OCI-LY1 (cell line): ENCODE measurements around the gene ETF1.
"Not testable (repeated sequence)": the region's sequence is repeated elsewhere in the genome, so short reads cannot be mapped to it uniquely, and the experiment has no call there.

Source experiments
- H2AFZ ChIP-seq: fragments of 200-600 bp; sonication (generic), shearing (Covaris generic); 2 replicates; pipeline ENCODE4 v1.6.0; 2014; ENCODE audit warnings: antibody characterized with exemption, mild to moderate bottlenecking, low read length
- H3F3A ChIP-seq: fragments of 200-600 bp; sonication (generic), shearing (Covaris generic); 2 replicates; pipeline ENCODE4 v1.6.0; 2014; ENCODE audit warnings: mild to moderate bottlenecking, antibody characterized with exemption, low read length, moderate library complexity; ENCODE audit not compliant: insufficient read depth
- H3K27ac ChIP-seq: fragments of 200-600 bp; sonication (generic); 2 replicates; pipeline ENCODE4 v1.5.1; 2014; ENCODE audit warnings: low read length, mixed run types, mild to moderate bottlenecking, low read depth; ENCODE audit not compliant: poor library complexity, severe bottlenecking
- H3K27me3 ChIP-seq: fragments of 200-600 bp; sonication (generic); 2 replicates; pipeline ENCODE4 v1.6.0; 2014; ENCODE audit warnings: antibody characterized with exemption, mild to moderate bottlenecking, low read length, moderate library complexity; ENCODE audit not compliant: insufficient read depth
- H3K36me3 ChIP-seq: fragments of 200-600 bp; sonication (generic); 2 replicates; pipeline ENCODE4 v1.6.1; 2014; ENCODE audit warnings: mild to moderate bottlenecking, antibody characterized with exemption, low read length, moderate library complexity, mixed read lengths; ENCODE audit not compliant: insufficient read depth
- H3K4me1 ChIP-seq: fragments of 200-600 bp; sonication (generic); 2 replicates; pipeline ENCODE4 v1.5.1; 2014; ENCODE audit warnings: mild to moderate bottlenecking, low read length, moderate library complexity; ENCODE audit not compliant: insufficient read depth, severe bottlenecking
- H3K4me2 ChIP-seq: fragments of 200-600 bp; sonication (generic), shearing (Covaris generic); 2 replicates; pipeline ENCODE4 v1.6.1; 2014; ENCODE audit warnings: low read length
- H3K4me3 ChIP-seq: fragments of 200-600 bp; sonication (generic); 2 replicates; pipeline ENCODE4 v1.5.1; 2014; ENCODE audit warnings: low read length, low read depth, mild to moderate bottlenecking, mixed read lengths; ENCODE audit not compliant: poor library complexity, severe bottlenecking
- H3K79me2 ChIP-seq: fragments of 200-600 bp; shearing (Covaris generic); 2 replicates; pipeline ENCODE4 v1.6.1; 2016; ENCODE audit warnings: mixed run types, low read length, mixed read lengths; ENCODE audit not compliant: insufficient read depth
- H3K9ac ChIP-seq: fragments of 200-600 bp; sonication (generic), shearing (Covaris generic); 2 replicates; pipeline ENCODE4 v1.6.1; 2014; ENCODE audit warnings: mild to moderate bottlenecking, low read length, mixed read lengths
- H3K9me2 ChIP-seq: fragments of 200-600 bp; sonication (generic), shearing (Covaris generic); 2 replicates; pipeline ENCODE4 v1.6.1; 2014; ENCODE audit warnings: low read depth, mild to moderate bottlenecking, low read length, mixed read lengths
- H3K9me3 ChIP-seq: fragments of 200-600 bp; shearing (Covaris generic); 2 replicates; pipeline ENCODE4 v1.6.1; 2014; ENCODE audit warnings: low read length, mixed read lengths
- H4K20me1 ChIP-seq: fragments of 200-600 bp; sonication (generic), shearing (Covaris generic); 2 replicates; pipeline ENCODE4 v1.6.0; 2016; ENCODE audit warnings: mild to moderate bottlenecking, low read length; ENCODE audit not compliant: insufficient read depth
- EZH2 ChIP-seq: fragments of 200-600 bp; sonication (generic), shearing (Covaris generic); IDR thresholded peaks from 2 replicates; pipeline ENCODE4 v1.8.0; 2017; ENCODE audit warnings: borderline replicate concordance, mixed run types, mild to moderate bottlenecking, antibody characterized with exemption, low read length, moderate library complexity, mixed read lengths
- TF ChIP-seq, protein P1 (sequence below): fragments of 200-600 bp; sonication (generic), shearing (Covaris generic); IDR thresholded peaks from 2 replicates; pipeline ENCODE4 v1.5.1; 2017; ENCODE audit warnings: mild to moderate bottlenecking, antibody characterized with exemption, low read length, moderate library complexity, mixed read lengths

The ETF1 gene

DNA sequence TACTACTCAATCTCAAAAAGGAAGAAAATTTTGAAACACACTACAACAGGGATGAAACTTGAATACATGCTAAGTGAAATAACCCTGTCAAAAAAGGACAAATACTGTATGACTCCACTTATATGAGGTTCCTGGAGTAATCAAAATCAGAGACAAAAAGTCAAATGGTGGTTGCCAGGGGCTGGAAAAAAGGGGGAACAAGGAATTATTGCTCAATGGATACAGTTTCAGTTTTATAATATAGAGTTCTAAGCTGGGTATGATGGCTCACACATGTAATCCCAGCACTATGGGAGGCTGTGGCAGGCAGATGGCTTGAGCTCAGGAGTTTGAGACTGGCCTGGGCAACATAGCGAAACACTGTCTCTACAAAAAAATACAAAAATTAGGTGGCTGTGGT, 29.0 kb downstream of the ETF1 start:
- Histone ChIP-seq H3K9me3 (no peaks in the 10 kb centered on the region), H3F3A (no peaks in the 10 kb centered on the region), H3K9ac (no peak overlapping the region), H3K9me2 (no peaks in the 10 kb centered on the region), H3K79me2 (no peaks in the 10 kb centered on the region), H2AFZ (no peak overlapping the region), H3K27me3 (no peaks in the 10 kb centered on the region), H3K4me3 (no peak overlapping the region), H3K4me1 (no peaks in the 10 kb centered on the region), H4K20me1 (no peaks in the 10 kb centered on the region), H3K27ac (no peak overlapping the region), H3K4me2 (no peak overlapping the region), H3K36me3 (peaks cover 95% of the 10 kb centered on the region)
- TF ChIP-seq, protein P1, sequence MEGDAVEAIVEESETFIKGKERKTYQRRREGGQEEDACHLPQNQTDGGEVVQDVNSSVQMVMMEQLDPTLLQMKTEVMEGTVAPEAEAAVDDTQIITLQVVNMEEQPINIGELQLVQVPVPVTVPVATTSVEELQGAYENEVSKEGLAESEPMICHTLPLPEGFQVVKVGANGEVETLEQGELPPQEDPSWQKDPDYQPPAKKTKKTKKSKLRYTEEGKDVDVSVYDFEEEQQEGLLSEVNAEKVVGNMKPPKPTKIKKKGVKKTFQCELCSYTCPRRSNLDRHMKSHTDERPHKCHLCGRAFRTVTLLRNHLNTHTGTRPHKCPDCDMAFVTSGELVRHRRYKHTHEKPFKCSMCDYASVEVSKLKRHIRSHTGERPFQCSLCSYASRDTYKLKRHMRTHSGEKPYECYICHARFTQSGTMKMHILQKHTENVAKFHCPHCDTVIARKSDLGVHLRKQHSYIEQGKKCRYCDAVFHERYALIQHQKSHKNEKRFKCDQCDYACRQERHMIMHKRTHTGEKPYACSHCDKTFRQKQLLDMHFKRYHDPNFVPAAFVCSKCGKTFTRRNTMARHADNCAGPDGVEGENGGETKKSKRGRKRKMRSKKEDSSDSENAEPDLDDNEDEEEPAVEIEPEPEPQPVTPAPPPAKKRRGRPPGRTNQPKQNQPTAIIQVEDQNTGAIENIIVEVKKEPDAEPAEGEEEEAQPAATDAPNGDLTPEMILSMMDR = no peak
- TF ChIP-seq EZH2 = no peak

DNA sequence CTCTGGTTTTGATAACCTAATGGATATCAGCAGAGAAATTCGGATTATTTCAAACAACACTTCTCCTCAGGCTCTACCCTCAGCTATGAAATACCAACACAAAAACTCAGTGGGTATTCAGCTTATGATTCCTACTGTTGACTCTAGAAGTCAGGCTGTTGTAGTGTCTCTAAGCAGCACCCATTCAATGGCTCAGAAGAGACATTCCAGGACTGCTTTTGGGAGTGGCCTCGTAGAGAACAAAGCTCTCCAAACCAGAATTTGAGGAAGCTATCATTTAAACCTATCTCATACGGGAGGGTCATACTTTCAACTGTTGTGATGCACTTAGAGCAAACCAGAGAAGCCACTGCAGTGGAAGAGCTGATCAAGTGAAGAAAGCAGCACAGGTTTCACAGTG, 34.1 kb downstream of the ETF1 start:
- H3K4me3 ChIP-seq = no peak overlapping the region
- H3K9me3 ChIP-seq = no peaks in the 10 kb centered on the region
- no peaks in the 10 kb centered on the region for H3K4me1 ChIP-seq
- H3K27me3 ChIP-seq = no peaks in the 10 kb centered on the region
- H3F3A ChIP-seq = no peaks in the 10 kb centered on the region
- H3K9ac ChIP-seq = no peak overlapping the region
- H3K79me2 ChIP-seq = no peaks in the 10 kb centered on the region
- no peaks in the 10 kb centered on the region for H4K20me1 ChIP-seq
- H3K9me2 ChIP-seq = no peaks in the 10 kb centered on the region
- no peak overlapping the region for H3K27ac ChIP-seq
- H2AFZ ChIP-seq = no peak overlapping the region
- no peak for TF ChIP-seq EZH2
- TF ChIP-seq, protein P1 = no peak
- H3K4me2 ChIP-seq = no peak overlapping the region
- H3K36me3 ChIP-seq = peaks cover 65% of the 10 kb centered on the region

DNA sequence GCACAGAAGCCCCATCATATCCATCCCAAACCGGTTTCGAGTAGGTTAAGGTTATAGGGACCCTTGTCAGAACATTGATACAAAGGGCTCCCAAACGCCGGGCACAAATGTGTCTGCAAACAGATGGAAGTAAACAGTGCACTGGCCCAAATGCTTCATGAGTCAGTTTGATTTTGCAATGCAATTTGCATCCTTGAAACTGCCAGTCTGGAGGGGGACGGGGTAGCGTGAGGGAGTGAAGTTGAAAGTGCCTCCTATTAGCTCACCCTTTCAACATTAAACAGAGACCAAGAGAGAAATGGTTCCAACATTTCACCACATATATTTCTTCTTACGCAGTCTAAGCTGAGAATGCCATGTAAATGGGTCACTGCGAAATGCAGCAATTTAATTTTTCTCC, 35.6 kb downstream of the ETF1 start:
- peaks cover 51% of the 10 kb centered on the region for H3K36me3 ChIP-seq
- not testable (repeated sequence) for H3K27me3 ChIP-seq, H3K9me2 ChIP-seq, H3K79me2 ChIP-seq, H4K20me1 ChIP-seq, H3K9ac ChIP-seq, H3K27ac ChIP-seq, H3K4me3 ChIP-seq, H3F3A ChIP-seq, H3K4me2 ChIP-seq, H3K9me3 ChIP-seq, H2AFZ ChIP-seq, H3K4me1 ChIP-seq

DNA sequence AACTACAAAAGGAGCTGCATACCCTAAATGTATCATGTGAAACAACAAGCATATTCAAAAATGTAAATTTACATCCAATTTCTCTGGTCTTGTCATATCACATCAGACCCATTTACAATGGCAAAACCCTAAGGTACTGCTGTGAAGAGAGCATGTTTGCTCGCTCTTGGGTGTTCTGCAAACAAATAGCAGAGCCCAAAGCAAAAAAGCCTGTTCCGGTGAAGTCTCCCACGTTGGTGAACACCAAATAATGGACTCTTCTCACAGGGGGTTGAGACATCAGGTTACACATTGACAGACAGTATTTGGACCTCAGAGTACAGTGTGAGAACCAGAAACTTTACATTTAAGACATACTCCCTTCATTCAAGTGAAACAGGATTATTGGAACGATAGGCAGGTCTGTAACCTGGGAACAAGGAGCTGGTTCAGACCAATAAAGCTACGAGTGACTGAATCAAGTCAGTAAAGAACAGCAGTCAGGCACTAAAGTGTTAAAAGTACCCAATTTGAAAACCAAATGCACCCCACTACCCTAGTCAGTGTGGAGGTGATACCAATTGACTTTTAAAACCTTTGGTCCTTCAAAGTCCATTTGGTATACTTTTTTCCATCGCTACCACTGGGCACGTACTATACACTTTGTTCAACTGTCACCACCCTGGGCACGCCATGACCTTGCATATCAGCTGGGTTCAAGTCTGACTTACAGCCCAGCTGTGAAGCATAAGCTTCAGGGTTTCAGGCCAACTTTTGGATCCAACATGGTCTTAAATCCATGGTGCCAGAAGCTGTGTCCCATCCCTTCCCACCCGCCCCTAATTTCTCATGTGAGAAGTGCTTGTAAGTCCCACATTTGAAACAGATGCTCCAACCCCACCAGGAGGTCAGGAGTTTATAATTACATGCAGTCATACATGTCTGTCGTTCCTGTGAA, 36.4 kb downstream of the ETF1 start:
- H3K27ac ChIP-seq = no peak overlapping the region
- H3K79me2 ChIP-seq = no peaks in the 10 kb centered on the region
- no peaks in the 10 kb centered on the region for H4K20me1 ChIP-seq
- H3K9me3 ChIP-seq = no peaks in the 10 kb centered on the region
- no peak overlapping the region for H3K4me2 ChIP-seq
- H3K9ac ChIP-seq = no peak overlapping the region
- no peak for TF ChIP-seq EZH2
- TF ChIP-seq, protein P1 = no peak
- H3K4me3 ChIP-seq = no peak overlapping the region
- H3K36me3 ChIP-seq = peaks cover 44% of the 10 kb centered on the region
- H3K9me2 ChIP-seq = no peaks in the 10 kb centered on the region
- H3K4me1 ChIP-seq = no peaks in the 10 kb centered on the region
- H3K27me3 ChIP-seq = no peaks in the 10 kb centered on the region
- H3F3A ChIP-seq = no peaks in the 10 kb centered on the region
- H2AFZ ChIP-seq = no peak overlapping the region
